HG03108 (cell line): ENCODE data around the gene HS3ST4.
"Not testable (repeated sequence)": the region's sequence is repeated elsewhere in the genome, so short reads cannot be mapped to it uniquely, and the experiment has no call there.

ENCODE experiments used
- ATAC-seq: cut with Tn5 transposase; IDR thresholded peaks from one replicate; pipeline ENCODE4 v1.9.1; 2021; ENCODE audit warnings: moderate library complexity; ENCODE audit not compliant: unreplicated experiment

Gene HS3ST4

GRCh38 chr16:25730396-25730795, 38.6 kb downstream of the HS3ST4 start:
- ATAC-seq = no peak

- no peak for ATAC-seq
Observed at GRCh38 chr16:25734430-25735385, 42.9 kb downstream of the HS3ST4 start.

DNA sequence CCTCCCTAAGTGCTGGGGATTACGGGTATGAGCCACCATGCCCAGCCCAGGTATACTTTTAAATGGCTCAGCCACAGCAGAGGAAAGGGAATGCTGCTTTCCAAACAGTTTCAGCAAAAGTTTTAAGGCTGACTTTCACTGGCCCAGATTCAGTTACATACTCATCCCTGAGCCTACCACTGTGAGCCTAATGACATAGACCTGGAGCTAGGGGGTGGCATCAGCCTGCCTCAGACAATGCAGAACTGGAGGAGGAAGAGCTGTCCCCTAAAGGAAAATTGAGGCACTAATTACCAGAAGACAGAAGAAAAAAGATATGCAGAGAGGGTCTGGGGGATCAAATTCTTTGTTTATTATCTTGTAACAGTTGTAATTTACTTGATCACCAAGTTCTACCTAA, 43.9 kb downstream of the HS3ST4 start:
- ATAC-seq = no peak

DNA sequence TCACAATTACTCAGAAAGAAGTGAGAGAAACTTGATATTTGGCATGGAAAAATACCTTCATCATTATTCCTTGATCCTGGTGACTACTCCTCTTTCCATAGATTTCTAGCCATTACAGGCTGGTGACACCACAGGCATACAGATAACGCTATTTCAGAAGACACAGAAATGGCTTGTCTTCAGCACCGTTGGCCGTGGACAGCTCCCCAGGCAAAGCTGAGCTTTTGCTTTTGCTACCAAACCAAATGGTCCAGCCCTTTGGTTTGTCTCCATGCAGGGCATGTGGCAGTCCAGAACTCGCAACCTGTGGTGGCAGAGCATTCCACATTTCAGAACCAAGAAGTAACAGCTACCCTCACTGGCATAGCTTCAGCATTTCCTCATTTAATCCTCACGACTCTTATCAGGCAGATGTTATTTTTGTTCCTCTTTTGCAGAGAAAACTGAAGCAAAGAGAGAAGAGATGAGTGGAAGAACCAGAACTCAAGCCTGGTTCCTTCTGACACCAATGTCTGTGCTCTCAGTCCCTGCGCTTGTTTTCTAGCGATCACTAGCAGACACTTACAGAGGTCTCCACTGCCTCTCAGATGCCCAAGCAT, 55.5 kb downstream of the HS3ST4 start:
- ATAC-seq = no peak

DNA sequence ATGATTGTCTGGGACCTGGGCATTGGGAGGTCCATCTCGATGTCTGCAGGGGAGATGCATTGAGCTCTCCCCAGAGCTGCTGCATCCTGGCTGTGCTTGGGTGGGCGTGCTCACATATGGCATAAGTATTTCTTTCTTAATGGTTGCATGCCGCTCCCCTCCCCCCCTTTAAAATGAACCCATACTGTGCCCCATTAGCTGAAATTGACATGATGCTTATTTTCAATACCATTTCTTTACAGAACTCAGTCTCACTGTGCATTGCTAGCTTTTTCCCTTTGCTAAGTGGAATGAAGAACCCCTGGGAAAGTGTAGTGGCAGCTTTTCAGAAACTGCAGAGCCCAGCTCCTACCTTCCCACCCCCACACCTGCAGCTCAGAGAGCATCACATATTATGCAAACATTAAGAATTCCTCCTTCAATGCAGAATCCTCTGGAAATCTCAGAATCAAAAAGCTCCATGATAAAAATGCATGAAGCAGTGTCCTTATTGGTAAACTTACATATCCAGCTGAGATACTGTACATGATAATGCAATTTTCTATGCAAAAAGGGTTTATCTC, 56.4 kb downstream of the HS3ST4 start:
- ATAC-seq = no peak

DNA sequence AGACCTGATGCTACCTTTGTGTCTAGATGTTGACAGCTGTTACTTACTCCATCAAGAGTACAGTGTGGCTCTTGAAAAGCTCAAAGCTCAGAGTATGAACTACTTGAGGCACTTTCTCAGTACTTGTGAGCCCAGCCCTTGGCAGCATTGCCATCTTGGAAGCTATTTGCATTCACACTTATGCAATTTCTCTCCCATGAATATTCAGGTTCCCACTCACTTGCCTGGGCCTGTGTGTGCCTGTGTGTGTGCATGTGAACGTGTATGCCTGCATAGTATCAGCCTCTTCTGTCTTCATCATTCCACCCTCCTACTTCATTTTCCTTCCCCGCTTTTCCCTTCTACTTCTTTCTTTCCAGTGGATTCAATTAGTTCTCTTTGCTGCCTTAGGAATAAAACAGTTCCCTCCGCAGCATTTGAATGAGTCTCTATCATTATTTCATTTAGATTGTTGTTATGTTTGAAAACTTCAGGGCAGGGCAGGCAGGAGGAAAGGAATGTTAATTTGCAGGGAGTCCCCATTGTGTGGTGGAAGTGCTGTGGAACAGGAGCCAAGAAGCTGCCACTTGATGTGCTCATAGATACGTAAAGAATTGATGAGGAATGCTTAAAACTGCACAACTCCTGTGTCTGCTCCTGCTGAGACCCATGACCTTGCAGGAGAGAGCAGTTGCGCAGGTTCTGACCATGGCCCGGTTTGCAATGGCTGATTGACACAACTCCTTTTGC, 58.9 kb downstream of the HS3ST4 start:
- ATAC-seq = no peak

DNA sequence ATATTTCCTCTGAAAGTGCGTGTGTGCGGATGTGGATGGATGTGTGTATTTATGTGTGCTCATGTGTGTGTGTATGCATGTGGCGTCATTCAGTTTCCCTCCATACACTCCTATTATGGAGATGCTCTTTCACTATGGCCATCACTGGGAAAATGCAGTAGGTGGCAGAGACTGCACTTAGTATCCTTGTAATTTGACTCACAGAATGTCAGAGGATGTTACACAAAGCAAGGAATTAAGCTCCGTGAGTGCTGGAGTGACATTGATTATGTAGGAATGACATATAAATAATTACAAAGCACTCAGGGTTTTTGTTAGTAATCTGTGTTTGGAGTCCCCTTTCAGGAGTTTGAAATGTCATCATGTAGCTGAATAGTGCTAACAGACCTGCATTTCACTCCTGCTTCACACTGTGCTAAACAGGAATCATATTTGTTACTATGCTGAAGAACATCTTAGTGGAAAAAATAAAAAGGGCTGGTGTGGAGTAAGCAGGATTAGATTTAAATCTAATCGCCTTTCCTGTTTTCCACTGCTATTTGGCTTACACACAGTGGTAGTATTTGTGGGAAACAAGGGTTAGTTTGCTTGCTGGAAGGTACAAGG, 59.6 kb downstream of the HS3ST4 start:
- no peak for ATAC-seq

- ATAC-seq = no peak
Observed at GRCh38 chr16:25764466-25764865, 72.7 kb downstream of the HS3ST4 start.

GRCh38 chr16:25771216-25771615, 79.5 kb downstream of the HS3ST4 start:
- ATAC-seq = no peak

- no peak for ATAC-seq
Observed at GRCh38 chr16:25771812-25772568, 80.2 kb downstream of the HS3ST4 start.

GRCh38 chr16:25776214-25776613, 84.5 kb downstream of the HS3ST4 start:
- ATAC-seq = not testable (repeated sequence)

DNA sequence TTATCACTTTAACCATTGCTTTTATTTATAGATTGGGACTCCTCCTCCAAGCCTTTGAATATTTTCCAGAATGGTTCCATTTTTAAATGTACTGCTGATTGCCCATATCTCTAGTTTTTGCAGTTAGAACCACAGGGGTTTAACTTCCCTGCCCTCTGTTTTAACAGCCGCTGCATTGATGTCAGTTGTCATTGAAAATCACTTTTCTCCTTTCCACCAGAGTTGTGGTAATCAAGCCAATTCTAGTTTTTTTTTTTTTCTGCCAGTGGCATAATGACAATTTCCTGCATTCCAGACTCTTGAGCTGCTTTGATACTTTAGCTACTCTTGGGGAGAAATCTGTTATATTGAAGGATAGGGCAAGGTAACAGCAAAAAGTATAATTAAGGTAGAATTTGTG, 91.5 kb downstream of the HS3ST4 start:
- ATAC-seq = no peak

- no peak for ATAC-seq
Observed at GRCh38 chr16:25785361-25785760, 93.6 kb downstream of the HS3ST4 start.

- no peak for ATAC-seq
Observed at GRCh38 chr16:25786748-25787147, 95.0 kb downstream of the HS3ST4 start.

- no peak for ATAC-seq
Observed at GRCh38 chr16:25788637-25789036, 96.9 kb downstream of the HS3ST4 start.

GRCh38 chr16:25796239-25796638, 104.5 kb downstream of the HS3ST4 start:
- ATAC-seq = no peak

GRCh38 chr16:25798065-25798464, 106.3 kb downstream of the HS3ST4 start:
- no peak for ATAC-seq

GRCh38 chr16:25799816-25800215, 108.1 kb downstream of the HS3ST4 start:
- ATAC-seq = no peak

DNA sequence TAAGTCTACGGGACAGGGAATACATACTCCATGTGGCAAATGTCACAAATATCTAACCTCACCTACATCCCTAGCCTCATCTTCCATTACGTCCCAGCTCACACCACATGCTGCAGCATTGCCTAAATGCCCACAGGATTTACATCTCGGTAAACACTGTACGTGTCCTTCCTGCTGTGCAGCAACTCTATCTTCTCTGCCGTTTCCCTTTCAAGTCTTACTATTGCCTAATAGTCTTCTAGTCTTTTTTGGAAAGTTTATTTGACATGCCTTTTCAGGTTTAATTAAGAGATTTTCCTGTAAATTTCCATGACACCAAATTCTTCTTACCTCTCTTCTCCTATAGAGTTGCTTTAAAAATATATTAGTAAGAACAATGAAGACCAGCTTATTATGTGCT, 120.5 kb downstream of the HS3ST4 start:
- no peak for ATAC-seq

- ATAC-seq = no peak
Observed at GRCh38 chr16:25817295-25817694, 125.5 kb downstream of the HS3ST4 start.
